ENCODE measurements around the gene EXOC5.
A peak's percentile ranks its signal among the peaks of the same experiment; 100 is the strongest.

Gene EXOC5, protein sequence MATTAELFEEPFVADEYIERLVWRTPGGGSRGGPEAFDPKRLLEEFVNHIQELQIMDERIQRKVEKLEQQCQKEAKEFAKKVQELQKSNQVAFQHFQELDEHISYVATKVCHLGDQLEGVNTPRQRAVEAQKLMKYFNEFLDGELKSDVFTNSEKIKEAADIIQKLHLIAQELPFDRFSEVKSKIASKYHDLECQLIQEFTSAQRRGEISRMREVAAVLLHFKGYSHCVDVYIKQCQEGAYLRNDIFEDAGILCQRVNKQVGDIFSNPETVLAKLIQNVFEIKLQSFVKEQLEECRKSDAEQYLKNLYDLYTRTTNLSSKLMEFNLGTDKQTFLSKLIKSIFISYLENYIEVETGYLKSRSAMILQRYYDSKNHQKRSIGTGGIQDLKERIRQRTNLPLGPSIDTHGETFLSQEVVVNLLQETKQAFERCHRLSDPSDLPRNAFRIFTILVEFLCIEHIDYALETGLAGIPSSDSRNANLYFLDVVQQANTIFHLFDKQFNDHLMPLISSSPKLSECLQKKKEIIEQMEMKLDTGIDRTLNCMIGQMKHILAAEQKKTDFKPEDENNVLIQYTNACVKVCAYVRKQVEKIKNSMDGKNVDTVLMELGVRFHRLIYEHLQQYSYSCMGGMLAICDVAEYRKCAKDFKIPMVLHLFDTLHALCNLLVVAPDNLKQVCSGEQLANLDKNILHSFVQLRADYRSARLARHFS

DNA sequence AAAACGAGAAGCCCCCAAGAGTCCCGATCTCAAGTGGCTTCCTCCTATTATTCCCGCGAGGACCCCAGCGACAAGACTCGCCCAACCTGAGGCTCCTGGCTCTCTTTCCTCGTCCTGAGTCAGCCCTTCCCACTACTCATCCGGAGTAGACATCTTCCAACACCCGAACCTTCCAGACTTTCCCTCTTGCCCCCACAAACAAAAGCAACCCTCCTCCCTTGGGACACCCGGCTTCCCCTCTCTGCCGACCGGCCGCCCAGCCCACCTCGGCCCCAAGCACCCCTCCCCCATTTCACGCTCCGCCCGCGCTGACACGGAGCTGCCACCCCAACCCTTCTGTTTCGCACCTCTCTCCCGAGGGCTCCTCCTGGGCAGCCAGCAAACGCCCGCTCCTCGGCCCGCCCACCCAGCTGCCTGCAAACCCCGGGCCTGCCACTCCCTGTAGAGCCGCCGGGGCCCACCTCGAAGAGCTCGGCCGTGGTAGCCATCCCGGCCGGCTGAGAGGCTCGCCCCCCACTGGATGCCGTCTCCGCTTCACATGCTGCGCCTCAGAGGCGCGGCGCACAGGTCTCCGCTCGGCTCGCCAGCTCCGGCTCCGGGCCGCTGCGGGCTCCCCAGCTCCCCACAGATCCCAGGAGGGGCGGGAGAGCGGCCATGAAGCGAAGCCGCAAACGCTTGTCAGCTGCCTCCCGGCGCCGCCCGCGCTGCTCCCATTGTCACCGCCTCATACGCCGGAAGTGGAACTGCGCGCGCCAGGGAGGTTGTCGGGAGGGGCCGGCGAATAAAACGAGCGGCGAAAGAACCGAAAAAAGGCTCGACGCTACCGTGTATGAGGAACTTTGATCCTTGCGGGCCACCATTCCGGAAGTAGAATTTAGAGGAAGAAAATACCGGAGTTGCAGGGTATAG, at the start of gene EXOC5, which contains the start of gene AP5M1:
EXOC5 (minus strand) TSS at position 745 of the 909 bp plus-strand sequence; CDS start at position 488, 257 bp downstream.
AP5M1 (plus strand) TSS at position 811 of the 909 bp plus-strand sequence. CDS start 344 bp downstream, outside the sequence.
- peak; percentile 82 for DNase-seq (ENCODE audit: low spot score)

DNA sequence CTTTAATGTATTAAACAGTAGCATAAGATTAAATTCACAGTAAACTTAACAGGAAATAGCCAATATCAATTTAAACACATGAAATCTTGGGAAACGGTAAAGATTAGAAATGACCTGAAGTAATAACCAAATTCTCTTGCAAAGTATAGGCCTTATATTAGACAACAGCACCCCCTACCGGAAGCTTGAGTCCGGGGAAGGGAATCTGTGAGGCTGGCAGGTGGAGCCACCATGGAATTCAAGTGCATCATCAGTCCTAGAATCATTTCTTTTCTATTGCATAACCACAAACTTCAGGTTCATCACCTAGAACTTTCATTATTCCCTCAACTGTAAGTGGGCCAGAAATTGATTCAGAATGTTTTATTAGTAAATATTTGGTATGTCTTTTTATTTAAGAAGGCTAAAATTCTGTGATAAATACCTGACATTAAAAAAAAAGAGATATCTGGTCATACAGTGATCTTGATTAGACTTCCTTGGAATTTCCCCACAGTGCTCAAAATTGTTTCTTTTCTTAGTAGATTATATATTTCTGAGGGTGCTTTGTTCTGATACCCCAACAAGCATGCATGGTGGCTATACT, 48.6 kb upstream of the EXOC5 start:
- peak; percentile 64 for DNase-seq (ENCODE audit: low spot score)

DNA sequence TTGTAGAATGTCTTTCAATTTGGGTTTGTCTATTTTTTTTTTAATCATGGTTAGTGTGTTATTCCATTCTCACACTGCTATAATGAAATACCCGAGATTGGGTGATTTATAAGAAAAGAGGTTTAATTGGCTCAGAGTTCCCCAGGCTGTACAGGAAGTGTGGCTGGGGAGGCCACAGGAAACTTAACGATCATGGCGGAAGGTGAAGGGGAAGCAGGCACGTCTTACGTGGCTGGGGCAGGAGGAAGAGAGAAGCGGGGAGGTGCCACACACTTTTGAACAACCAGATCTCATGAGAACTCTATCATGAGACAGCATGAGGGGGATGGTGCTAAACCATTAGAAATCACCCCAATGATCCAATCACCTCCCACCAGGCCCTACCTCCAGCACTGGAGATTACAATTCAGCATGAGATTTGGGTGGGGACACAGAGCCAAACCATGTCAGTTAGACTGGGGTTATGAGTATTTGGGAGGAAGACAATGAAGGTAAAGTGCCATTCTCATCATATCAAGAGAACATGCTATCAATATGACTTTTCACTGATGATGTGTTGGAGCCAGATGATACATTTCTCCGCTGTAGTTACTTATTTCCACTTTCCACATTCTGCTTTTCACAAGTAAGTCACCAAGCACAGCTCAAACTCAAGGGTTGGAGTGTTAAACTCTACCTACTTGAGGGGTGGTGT, 45.8 kb upstream of the EXOC5 start:
- no peak for DNase-seq (ENCODE audit: low spot score)

DNA sequence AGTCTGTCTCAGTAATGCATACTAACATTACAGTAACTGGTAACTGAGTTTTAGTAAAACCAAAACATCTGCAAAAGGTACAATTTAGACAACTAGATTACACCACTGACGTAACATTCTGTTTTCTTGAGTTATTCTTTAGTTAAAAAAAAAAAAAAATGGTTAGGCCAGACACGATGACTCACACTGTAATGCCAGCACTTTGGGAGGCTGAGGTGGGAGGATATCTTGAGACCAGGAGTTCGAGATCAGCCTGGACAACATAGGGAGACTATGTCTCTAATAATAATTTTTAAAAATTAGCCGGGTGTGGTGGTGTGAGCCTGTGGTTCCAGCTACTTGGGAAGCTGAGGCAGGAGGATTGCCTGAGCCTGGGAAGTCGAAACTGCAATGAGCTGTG, 34.2 kb upstream of the EXOC5 start:
- no peak for DNase-seq (ENCODE audit: low spot score)

DNA sequence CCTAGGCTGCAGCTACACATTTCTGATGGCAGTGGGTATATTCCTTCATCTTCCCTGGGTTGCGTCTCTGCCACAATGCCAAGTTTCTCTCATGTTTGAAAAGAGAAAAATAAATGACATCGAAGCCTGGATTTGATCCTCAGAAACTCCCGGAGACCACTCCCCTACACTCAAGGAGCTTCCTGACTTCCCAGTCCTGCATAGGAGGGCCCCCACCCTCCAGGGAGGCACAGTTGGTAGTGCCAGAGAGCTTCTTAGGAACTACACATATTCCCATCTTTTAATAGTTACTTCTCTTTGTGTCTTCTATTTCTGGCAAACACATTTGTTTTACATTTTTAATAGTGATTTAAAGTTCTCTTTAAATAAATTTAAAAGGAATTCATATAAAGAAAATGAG, 30.8 kb upstream of the EXOC5 start:
- no peak for DNase-seq (ENCODE audit: low spot score)

DNA sequence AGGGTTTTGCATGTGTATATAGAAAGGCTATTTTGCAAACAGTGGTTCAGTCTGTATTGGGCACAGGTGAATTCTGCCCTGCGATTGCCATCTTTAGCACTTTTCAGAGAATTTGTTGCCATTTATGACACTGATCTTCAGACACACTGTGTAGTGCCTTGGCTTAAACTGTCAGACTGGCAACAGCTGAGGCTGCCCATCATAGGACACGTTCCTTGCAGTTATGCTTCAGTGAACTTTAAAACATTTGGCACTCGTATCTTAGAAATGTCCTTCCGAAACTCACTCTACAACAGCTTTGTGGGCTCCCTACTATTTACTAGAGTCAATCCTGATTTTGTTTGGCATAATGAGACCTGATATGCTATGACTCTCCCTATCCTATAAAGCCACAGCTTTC, 29.1 kb upstream of the EXOC5 start:
- no peak for DNase-seq (ENCODE audit: low spot score)

DNA sequence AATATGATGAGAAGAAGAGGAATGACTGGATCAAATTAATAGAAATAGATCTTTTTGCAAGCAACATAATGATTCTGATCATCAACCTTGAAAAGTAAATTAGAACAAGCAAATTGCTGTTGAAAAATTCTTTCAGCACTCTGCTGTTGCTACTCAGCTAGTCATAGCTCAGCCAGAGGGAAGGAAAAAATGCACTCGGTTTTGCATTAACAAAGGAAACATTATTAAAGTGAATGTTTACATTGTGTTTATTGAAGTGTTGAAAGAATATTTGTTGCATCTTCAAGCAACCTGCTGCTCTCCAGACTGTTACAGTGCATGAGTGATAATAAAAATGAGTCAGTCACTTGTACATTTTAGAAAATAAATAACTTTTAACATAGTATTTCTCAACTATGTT, 26.5 kb upstream of the EXOC5 start:
- DNase-seq (ENCODE audit: low spot score): peak; percentile 37

DNA sequence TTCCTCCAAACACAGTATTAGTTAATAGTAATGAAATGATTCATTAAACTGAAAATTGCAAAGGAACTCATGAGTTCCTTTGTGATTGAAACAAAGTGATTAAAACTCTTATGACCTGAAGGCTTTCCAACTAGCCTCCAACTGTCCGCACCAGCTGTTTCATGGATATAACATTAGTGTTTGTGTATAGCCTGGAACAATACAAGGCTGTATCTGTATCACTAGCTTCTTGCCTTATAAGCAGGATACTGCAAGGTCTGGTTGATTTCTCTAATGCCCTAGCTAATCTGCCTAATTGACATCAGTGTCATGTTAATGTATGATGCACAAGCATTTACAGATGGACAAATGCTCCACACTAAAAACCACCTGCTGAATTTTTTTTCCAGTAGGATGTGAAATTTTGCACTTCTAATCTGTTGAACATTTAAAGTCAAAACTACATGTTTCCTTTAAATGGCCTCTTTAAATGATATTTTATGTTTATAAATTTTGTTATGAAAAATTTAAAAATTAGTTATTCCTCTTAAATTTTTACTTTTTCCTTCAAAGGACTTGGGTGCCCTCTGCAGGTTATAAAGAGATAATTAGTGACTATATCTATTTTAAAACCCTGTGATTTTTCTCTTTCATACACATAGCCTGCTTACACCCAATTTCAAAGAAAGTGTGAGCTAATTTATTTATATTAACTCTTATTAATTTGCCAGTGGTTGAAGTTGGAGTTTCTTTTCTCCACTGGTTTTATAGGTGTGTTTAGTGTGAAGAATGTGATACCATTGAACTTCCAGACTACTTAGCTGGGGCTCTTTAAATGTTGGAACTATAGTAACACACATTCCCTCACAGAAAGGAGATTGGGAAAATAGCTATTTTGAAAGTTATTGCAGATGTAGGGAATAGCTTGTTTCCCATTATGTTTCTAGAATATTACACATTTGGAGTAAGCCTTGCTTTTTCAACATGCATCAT, 25.4 kb upstream of the EXOC5 start:
- no peak for DNase-seq (ENCODE audit: low spot score)

DNA sequence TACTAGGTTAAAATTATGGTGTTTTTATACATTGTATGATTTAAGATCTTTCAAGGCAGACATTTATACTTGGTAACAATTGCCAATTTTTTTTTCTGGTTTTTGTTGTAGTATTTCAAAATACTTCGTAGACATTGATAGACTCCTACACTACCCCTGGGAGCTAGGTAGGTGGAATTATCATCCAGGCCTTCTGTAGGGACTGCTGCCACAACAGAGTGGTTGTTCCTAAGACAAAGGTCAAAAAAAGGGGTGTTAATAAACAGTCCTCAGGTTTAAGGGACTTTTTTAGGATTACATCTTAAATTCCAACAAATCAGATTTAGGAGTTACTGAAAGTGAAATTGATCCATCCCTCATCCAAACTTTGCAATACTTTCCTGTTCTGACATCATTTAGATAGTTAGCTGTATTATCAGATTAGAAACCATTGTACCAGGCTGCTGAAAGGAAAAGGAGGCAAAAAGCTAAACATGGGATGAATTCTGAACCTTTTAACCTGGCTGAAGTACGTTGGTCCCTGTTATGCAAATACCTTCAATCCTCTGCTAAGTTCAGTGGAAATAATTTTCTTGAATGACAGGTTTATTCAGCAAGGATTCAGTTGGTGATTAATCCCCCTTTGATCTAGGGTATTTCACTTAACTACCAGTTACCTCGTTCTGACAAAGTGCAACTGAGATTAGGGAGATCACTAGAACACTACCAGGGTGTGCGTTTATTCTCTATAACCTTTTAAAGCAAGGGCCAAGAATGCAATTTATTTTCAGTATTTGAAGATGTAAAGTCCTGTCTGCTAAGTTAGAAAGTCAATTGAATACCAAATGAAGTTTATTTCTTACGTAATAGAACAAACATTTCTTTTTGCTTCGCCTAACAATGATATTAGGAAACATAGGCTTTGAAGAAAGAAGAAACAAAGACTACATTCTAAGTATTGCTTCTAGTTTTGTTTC, 23.3 kb upstream of the EXOC5 start:
- no peak for DNase-seq (ENCODE audit: low spot score)

DNA sequence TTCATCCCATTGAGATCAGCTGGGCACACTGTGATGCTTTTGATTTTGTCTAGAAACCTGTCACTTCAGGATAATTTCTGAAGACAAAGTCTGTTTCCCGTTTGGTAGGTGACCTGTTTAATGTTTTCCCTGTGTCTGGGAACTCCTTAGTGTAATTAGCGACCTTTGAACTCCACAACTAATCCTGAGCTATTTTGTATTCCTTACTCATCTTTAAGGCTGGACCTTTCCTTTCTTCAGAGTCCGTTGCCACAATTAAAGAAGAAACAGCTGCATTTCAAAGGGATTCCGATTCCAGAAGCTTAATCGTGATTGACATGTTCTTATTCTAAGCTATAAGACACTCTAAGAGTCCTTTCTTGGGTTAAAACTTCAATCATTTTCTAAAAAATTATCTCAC, 22.0 kb upstream of the EXOC5 start:
- no peak for DNase-seq (ENCODE audit: low spot score)

DNA sequence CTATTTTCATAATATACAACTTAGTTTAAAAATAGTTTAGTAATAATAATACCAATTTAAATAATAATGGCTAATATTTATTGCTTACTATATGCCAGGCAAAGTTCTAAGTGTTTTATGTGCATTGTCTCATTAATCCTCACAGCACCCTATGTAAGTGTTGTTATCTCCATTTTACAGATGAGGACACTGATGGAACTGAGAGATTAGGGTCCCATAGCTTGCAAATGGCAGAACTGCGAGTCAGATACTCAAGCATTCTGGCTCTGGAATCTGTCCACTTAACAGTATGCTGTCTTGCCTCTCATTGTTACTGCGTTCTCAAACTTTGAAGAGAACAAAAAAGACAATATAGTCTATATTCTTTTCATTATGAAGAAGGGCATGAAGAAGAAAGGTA, 19.0 kb upstream of the EXOC5 start:
- DNase-seq (ENCODE audit: low spot score): no peak

DNA sequence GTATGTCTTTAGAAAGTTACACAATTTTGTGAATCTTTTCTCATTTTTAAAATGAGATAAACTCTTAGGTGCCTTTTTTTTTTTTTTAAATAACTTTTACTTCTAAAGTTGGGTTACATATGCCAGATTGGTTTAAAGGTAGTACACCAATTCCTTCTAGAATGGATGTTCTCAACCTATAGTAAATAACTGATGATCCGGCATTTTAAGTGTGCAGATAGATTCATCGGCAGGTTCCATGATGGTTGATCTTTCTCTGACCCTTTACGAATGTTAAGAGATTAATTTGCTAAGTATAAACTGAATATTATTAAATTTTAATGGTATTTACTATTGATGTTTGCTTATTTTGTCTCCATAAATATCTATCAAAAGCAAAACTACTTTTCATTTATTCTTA, 8.4 kb upstream of the EXOC5 start:
- DNase-seq (ENCODE audit: low spot score): no peak

DNA sequence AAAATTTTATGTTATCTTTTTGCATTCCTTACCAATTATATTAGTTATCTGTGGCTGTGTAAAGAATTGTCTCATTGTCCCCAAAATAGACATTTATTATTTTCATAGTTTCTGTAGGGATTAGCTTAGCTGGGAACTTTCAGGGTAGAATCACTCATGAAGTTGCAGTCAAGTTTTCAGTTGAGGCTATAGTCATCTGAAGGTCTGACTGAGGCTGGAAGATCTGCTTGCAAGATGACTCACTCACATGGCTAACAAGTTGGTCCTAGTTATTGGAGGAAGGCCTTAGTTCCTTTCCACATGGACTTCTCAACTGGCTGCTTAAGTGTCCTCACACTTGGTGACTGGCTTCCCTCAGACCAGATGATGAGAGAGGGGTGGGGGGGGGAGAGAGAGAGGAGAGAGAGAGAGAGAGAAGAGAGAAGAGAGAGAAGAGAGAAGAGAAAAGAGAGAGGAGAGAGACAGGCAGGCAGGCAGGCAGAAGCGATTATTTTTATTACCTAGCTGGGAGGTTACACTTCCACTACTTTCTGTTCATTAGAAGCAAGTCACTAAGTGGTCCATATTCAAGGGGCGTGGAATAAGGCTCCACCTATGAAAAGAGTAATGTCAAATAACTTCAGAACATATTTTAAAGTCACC, 6.4 kb upstream of the EXOC5 start:
- DNase-seq (ENCODE audit: low spot score): no peak

DNA sequence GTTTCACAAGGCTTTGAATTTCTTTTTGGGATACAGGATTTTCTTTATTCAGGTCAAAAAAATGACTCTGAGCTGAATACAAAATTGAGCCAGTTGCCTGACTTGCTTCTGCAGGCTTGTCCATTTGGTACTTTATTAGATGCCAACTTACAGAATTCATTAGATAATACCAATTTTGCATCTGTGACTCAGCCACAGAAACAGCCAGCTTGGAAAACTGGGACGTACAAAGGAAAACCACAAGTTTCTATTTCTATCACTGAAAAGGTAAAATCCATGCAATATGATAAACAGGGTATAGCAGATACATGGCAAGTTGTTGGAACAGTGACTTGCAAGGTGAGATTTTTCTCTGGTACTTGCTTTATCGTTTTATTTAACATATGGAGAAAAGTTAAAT, 5.8 kb upstream of the EXOC5 start:
- DNase-seq (ENCODE audit: low spot score): no peak

DNA sequence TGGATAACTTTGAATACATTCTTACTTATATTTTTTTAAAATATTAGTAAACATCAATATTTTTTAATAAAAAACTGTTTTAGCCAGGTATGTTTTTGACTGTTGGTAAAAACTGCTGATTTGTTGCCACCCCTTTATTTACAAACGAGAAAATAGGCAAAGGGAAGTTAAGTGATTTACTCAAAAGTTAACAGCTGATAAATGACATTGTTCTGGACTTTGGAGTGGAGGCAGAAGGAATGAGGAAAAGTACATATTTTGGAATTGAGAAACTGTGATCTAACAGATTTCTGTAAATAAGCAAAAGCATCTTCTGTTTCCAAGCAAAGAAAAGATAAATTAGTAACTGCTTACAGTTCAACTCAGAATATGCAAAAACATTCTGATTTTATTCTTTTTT, 4.5 kb upstream of the EXOC5 start:
- DNase-seq (ENCODE audit: low spot score): no peak

DNA sequence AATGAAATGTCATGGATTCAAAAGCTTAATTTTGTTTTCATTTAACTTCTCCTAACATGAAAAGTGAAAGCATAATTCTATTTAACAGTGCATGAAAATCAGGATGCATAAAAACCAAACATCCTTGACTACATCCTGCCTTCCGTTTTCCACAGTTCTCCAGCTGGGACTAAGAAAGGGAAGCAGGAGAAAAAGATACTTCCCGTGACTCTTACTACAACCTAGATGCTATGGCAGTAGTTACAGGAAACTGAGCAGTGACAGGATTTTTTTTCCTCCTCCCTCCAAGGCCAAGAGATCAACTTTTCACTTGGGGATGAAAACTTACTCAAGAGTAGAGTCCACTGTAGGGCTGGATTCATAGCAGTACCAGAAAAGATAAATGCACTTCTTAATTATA, 2.6 kb downstream of the EXOC5 start:
- DNase-seq (ENCODE audit: low spot score): no peak

DNA sequence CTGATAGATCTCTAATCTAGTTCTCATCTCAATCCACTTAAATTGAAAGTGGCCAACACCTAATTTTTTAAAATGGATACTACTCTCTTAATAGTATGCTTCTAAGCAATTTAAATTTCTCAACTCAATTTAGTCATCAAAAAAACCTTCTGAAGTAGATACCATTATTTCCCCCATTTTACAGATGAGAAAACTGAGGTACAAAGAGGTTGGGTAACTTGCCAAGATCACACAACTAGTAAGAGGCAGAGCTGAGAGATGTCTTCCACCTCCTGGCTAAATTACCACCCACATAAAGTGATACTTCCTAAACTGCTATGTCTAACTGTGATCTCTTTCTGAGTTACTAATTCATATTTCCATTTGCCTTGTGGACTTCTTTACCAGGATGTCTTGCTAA, 6.6 kb downstream of the EXOC5 start:
- DNase-seq (ENCODE audit: low spot score): no peak

DNA sequence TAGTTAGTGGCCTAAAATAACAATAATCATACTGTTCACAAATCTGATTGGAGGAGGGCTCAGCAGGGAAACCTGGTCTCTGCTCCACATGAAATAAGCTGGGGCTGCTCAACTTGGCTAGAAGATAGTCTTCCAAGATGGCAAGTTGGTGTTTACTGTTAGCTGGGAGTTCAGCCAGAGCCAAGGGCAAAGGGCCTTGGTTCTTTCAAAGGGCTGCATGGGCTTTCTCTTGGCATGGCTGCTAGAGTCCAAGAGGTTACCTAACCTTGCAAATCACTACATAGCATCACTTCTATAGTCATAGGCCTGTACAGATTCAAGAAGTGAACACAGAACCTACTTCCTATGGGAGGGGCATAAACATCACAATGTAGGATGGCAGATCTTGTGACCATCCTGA, 7.1 kb downstream of the EXOC5 start:
- DNase-seq (ENCODE audit: low spot score): no peak

DNA sequence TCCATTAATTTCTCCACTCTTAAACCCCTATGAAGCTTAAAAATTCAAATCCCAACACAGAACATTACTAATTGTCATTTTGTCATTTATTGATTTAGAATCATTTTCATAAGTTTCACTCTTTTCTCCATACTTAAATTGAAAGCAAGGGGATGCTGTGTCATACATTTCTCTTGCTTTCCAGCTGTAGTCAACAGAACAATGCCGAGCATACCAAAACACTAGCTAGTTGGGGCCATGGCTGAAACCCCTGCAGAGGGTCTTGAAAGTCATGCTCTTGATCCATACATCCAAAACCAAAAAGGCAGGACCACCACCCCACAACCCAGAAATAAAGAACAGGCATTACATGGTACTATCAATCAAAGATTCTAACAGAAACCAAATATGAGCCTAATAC, 9.0 kb downstream of the EXOC5 start:
- DNase-seq (ENCODE audit: low spot score): no peak

Data from COLO829 (cell line).